Measurements from ENCODE around the gene OXSR1. TPM values are rescaled to one million over a fixed set of nuclear protein-coding genes. Genes with fewer than 3 reads are reported as not detected.

The OXSR1 gene
- total and polyA plus RNA-seq, 9 donors: 12.4 to 41.1 (median 28.4) TPM

DNA sequence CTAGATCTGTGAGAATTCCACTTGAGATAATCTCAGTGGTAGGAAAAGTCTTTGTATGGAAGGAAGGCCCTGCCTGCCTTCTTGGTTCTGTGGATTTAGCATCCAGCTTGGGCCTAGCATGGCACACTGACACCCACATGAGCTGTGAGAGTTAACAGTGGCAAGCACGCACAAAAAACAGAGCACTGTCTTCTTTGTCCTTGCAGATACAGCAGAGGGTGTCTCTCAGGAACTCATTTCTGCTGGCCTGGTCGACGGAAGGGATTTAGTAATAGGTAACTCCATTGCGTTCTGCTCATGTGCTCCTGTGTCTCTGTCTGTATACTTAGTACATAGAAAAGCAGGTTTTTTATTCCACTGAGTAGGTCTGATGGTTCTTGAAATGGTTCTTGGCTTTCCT, 85.9 kb downstream of the OXSR1 start:
- H3K27me3 ChIP-seq: no peaks in the 10 kb centered on the region
- no peaks in the 10 kb centered on the region for H3K36me3 ChIP-seq
- no peaks in the 10 kb centered on the region for H3K4me1 ChIP-seq (ENCODE audit: insufficient read depth)
- no peak overlapping the region for H3K27ac ChIP-seq
- 86 to 96% (median 94%) methylated on average over 4 of the region's 4 CpGs for WGBS, 3 donors
- TF ChIP-seq, protein P1, sequence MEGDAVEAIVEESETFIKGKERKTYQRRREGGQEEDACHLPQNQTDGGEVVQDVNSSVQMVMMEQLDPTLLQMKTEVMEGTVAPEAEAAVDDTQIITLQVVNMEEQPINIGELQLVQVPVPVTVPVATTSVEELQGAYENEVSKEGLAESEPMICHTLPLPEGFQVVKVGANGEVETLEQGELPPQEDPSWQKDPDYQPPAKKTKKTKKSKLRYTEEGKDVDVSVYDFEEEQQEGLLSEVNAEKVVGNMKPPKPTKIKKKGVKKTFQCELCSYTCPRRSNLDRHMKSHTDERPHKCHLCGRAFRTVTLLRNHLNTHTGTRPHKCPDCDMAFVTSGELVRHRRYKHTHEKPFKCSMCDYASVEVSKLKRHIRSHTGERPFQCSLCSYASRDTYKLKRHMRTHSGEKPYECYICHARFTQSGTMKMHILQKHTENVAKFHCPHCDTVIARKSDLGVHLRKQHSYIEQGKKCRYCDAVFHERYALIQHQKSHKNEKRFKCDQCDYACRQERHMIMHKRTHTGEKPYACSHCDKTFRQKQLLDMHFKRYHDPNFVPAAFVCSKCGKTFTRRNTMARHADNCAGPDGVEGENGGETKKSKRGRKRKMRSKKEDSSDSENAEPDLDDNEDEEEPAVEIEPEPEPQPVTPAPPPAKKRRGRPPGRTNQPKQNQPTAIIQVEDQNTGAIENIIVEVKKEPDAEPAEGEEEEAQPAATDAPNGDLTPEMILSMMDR (IDR thresholded peaks at IDR 0.05): no peak
- TF ChIP-seq EP300 (IDR thresholded peaks at IDR 0.05) (no peak), POLR2A (IDR thresholded peaks at IDR 0.05) (no peak)
- no peak for DNase-seq
- no peak overlapping the region for H3K4me3 ChIP-seq
- H3K9me3 ChIP-seq: no peaks in the 10 kb centered on the region
- intact Hi-C loops (cut with DNase I): no loop called here

DNA sequence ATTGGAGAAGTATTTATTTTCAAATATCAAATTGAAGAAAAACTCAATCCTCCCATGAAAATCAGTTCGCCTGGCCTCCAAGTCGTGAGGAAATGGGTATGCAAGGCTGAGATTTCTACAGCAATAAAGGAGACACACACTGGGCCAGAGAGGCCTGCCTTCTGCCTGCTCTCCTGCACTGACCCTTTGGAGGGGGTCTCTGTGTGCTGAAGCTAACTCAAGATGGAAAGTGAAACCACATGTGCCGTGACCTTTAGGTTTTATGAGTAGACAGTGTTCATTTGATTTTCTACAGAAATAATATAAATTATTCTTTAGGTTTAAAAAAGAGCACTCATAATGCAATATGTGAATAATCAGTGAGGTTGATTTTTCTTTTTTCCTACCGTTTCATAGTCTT, 88.4 kb downstream of the OXSR1 start:
- no peaks in the 10 kb centered on the region for H3K36me3 ChIP-seq
- no peaks in the 10 kb centered on the region for H3K27me3 ChIP-seq
- H3K27ac ChIP-seq: no peak overlapping the region
- intact Hi-C loops (cut with DNase I): no loop called here
- TF ChIP-seq, protein P1 (IDR thresholded peaks at IDR 0.05): no peak
- TF ChIP-seq POLR2A (IDR thresholded peaks at IDR 0.05) (no peak), EP300 (IDR thresholded peaks at IDR 0.05) (no peak)
- 93 to 94% (median 94%) methylated on average over 4 of the region's 4 CpGs for WGBS, 3 donors
- H3K9me3 ChIP-seq: no peaks in the 10 kb centered on the region
- no peak overlapping the region for H3K4me3 ChIP-seq
- DNase-seq: no peak
- H3K4me1 ChIP-seq (ENCODE audit: insufficient read depth): no peaks in the 10 kb centered on the region

DNA sequence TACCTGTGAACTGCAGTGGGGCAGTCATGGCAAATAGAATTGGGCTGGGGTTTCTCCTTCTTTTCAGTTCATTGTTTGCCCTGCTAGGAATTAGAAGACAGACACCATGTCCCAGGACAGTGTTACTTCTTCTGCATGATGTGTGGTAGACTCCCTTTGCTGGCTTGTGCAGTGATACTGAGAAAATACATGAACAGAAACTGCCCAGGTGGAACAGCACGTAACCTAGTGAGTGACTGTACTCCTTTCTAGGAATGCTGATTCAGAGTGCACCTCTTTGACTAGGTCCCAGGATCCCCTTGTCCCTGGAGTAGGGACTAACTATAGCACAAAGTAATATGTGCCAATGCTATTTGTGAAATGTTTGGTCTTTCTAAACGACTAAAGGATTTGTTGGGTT, 89.5 kb downstream of the OXSR1 start:
- no peaks in the 10 kb centered on the region for H3K27me3 ChIP-seq
- 77 to 82% (median 78%) methylated on average over 2 of the region's 2 CpGs for WGBS, 3 donors
- H3K36me3 ChIP-seq: no peaks in the 10 kb centered on the region

DNA sequence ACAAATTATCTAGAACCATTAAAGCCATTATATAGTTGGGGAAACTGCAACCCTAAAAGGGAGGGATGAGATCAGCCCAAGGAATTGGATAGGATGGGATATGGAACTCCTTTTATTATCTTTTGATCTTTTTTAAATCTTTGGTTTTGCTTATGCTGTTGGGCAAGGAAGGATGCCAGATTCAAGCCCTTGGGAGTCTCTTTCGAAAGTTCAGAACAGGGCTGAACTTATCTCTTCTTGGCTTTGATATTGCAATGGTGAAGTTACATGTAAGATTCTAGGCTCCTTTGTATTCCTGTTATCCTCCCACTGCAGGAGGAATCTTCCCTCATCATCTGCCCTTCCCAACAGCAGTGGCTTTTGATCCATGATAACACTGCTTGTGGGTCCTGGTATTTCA, 90.3 kb downstream of the OXSR1 start:
- Histone ChIP-seq H3K9me3 (no peaks in the 10 kb centered on the region), H3K27ac (no peak overlapping the region), H3K36me3 (no peaks in the 10 kb centered on the region), H3K27me3 (no peaks in the 10 kb centered on the region), H3K4me1 (ENCODE audit: insufficient read depth) (no peaks in the 10 kb centered on the region), H3K4me3 (no peak overlapping the region)
- WGBS, 3 donors: 86 to 97% (median 95%) methylated on average over 1 of the region's 1 CpG
- intact Hi-C loops (cut with DNase I): no loop called here
- DNase-seq: no peak
- TF ChIP-seq POLR2A (IDR thresholded peaks at IDR 0.05) (no peak), EP300 (IDR thresholded peaks at IDR 0.05) (no peak)
- TF ChIP-seq, protein P1 (IDR thresholded peaks at IDR 0.05): no peak

More for the DNA sequence above, 89.5 kb downstream of the OXSR1 start:
- intact Hi-C loops (cut with DNase I): no loop called here
- Histone ChIP-seq H3K27ac (no peak overlapping the region), H3K9me3 (no peaks in the 10 kb centered on the region), H3K4me3 (no peak overlapping the region), H3K4me1 (ENCODE audit: insufficient read depth) (no peaks in the 10 kb centered on the region)
- TF ChIP-seq, protein P1 (IDR thresholded peaks at IDR 0.05): no peak
- TF ChIP-seq POLR2A (IDR thresholded peaks at IDR 0.05) (no peak), EP300 (IDR thresholded peaks at IDR 0.05) (no peak)
- no peak for DNase-seq

Data from ovary (tissue), 9 donors.